Measurements from ENCODE around the gene PUS7L.

- TF ChIP-seq CTCF (IDR thresholded peaks at IDR 0.05) (no peak), POLR2A (IDR thresholded peaks at IDR 0.05) (no peak)
These were observed 18.0 kb downstream of the PUS7L start for GRCh38 chr12:43740511-43741100.
